K562 (cell line): ENCODE results near the gene PPL. TPM values are rescaled to one million over a fixed set of nuclear protein-coding genes. Genes with fewer than 3 reads are reported as not detected.

Experiments
- ATAC-seq: fragments of 200-7000 bp; cut with Tn5 transposase; 3 replicates; pipeline ENCODE4 v1.9.1; 2020; ENCODE audit warnings: moderate library complexity
- BruUV-seq: library from RNA; stranded (reverse); fragments of 400-500 nt; replicated peaks from 2 replicates; lab custom pipeline; 2021; lab: Mats Ljungman, UMichigan
- CTCF ChIA-PET: fragments of 300-600 bp; formaldehyde crosslinking; extraction: SDS; loops from one replicate; lab custom pipeline; 2021; ENCODE audit warnings: low intra/inter-chr PET ratio; lab: Yijun Ruan, JAX
- POLR2A ChIA-PET: fragments of 300-600, 350-650 bp; sonication (Branson Sonifier 250); formaldehyde crosslinking; extraction: SDS; loops from one replicate; lab custom pipeline; 2021; ENCODE audit warnings: antibody characterized with exemption, inconsistent platforms; lab: Yijun Ruan, JAX
- DNase-seq, 4 experiments: peaks; one replicate each; pipeline versions ENCODE4 v3.0.0 to v3.0.0-alpha.2; 2011 to 2018; ENCODE audit warnings: low spot score in 3 of 4, mixed read lengths in 3 of 4; ENCODE audit errors: extremely low read depth in 1 of 4
- FAIRE-seq: peaks from 2 replicates; lab custom pipeline; 2011; peaks lifted over from hg19 to GRCh38; lab: Jason Lieb, UNC
- H2AFZ ChIP-seq: 2 replicates; pipeline ENCODE4 v1.6.0; 2011; ENCODE audit warnings: low read depth, low read length, control low read depth, inconsistent platforms
- H3K27ac ChIP-seq: fragments of 200-600 bp; 3 replicates; pipeline ENCODE4 v1.8.0; 2011; ENCODE audit warnings: low read depth, mild to moderate bottlenecking, control low read depth, inconsistent platforms, low read length, moderate library complexity, mixed read lengths; ENCODE audit errors: extremely low read depth
- H3K27me3 ChIP-seq, 2 experiments: fragments of 300-600 bp in 1 of 2; 2 replicates in 1 of 2; 3 replicates in 1 of 2; pipeline versions ENCODE4 v1.6.0 to v1.8.0; 2011; ENCODE audit warnings: inconsistent platforms in 2 of 2, low read length in 2 of 2, mild to moderate bottlenecking in 1 of 2, mixed read lengths in 1 of 2, moderate library complexity in 1 of 2; ENCODE audit not compliant: control insufficient read depth in 2 of 2, insufficient read depth in 2 of 2
- H3K36me3 ChIP-seq: fragments of 300-600 bp; 3 replicates; pipeline ENCODE4 v1.8.0; 2011; ENCODE audit warnings: mild to moderate bottlenecking, low read length, inconsistent platforms; ENCODE audit not compliant: control insufficient read depth, insufficient read depth
- H3K4me1 ChIP-seq, 2 experiments: fragments of 200-600 bp in 1 of 2; replicated peaks in 1 of 2; 2 replicates in 1 of 2; 3 replicates in 1 of 2; pipeline versions ENCODE4 v1.5.1 to v1.8.0; 2011; ENCODE audit warnings: inconsistent platforms in 2 of 2, low read length in 2 of 2, mild to moderate bottlenecking in 1 of 2, mixed read lengths in 1 of 2, moderate library complexity in 1 of 2; ENCODE audit not compliant: control insufficient read depth in 2 of 2, insufficient read depth in 2 of 2
- H3K4me2 ChIP-seq: 2 replicates; pipeline ENCODE4 v1.6.1; 2011; ENCODE audit warnings: low read length, control low read depth, inconsistent platforms, mixed read lengths; ENCODE audit not compliant: insufficient read depth
- H3K4me3 ChIP-seq: fragments of 200-600 bp; sonication (generic), shearing (Covaris generic); 2 replicates; pipeline ENCODE4 v1.5.1; 2016; ENCODE audit warnings: control low read depth, inconsistent platforms
- H3K79me2 ChIP-seq: fragments of 200-600 bp; 3 replicates; pipeline ENCODE4 v1.8.0; 2011; ENCODE audit warnings: low read length, inconsistent platforms; ENCODE audit not compliant: control insufficient read depth, insufficient read depth
- H3K9ac ChIP-seq, 2 experiments: 2 replicates each; pipeline versions ENCODE4 v1.6.0 to v1.6.1; 2011; ENCODE audit warnings: low read depth in 2 of 2, low read length in 2 of 2, control low read depth in 1 of 2, inconsistent platforms in 1 of 2, mild to moderate bottlenecking in 1 of 2, mixed read lengths in 1 of 2; ENCODE audit not compliant: insufficient read depth in 1 of 2
- H3K9me1 ChIP-seq: one replicate; pipeline ENCODE4 v1.6.0; 2011; ENCODE audit warnings: inconsistent platforms, mild to moderate bottlenecking, low read length, moderate library complexity; ENCODE audit not compliant: control insufficient read depth, insufficient read depth
- H3K9me3 ChIP-seq: replicated peaks from 2 replicates; pipeline ENCODE4 v1.5.1; 2011; ENCODE audit warnings: low read depth, low read length, inconsistent platforms; ENCODE audit not compliant: control insufficient read depth, insufficient read depth
- H4K20me1 ChIP-seq: replicated peaks from 2 replicates; pipeline ENCODE4 v1.6.1; 2011; ENCODE audit warnings: low read length, inconsistent platforms, mixed read lengths; ENCODE audit not compliant: control insufficient read depth, insufficient read depth
- ADNP ChIP-seq: fragments of 200-800 bp; sonication (Bioruptor generic); IDR thresholded peaks from 2 replicates; pipeline ENCODE4 v1.6.1; 2016; ENCODE audit warnings: missing genetic modification characterization, missing compliant biosample characterization
- BCOR ChIP-seq: fragments of 450-650 bp; IDR thresholded peaks from 2 replicates; pipeline ENCODE4 v1.6.1; 2016
- BMI1 ChIP-seq: fragments of 150-350 bp; IDR thresholded peaks from 2 replicates; pipeline ENCODE4 v1.6.1; 2014; ENCODE audit warnings: low read length
- CEBPZ ChIP-seq: fragments of 150-350 bp; IDR thresholded peaks from 2 replicates; pipeline ENCODE4 v1.6.1; 2014; ENCODE audit warnings: low read depth, mild to moderate bottlenecking, low read length, borderline replicate concordance
- DDX20 ChIP-seq: fragments of 450-650 bp; IDR thresholded peaks from 2 replicates; pipeline ENCODE4 v1.6.1; 2016; ENCODE audit warnings: missing genetic modification characterization, low read depth, mild to moderate bottlenecking, missing compliant biosample characterization, moderate library complexity
- E2F5 ChIP-seq: sonication (generic); formaldehyde crosslinking; IDR thresholded peaks from 2 replicates; pipeline ENCODE4 v1.8.0; 2022; ENCODE audit warnings: mild to moderate bottlenecking, missing genetic modification reagents
- GATAD2B ChIP-seq: fragments of 450-650 bp; IDR thresholded peaks from 2 replicates; pipeline ENCODE4 v1.6.1; 2017; ENCODE audit warnings: mild to moderate bottlenecking, borderline replicate concordance
- KDM1A ChIP-seq, 2 experiments: fragments of 450-650 bp; IDR thresholded peaks; 2 replicates each; pipeline ENCODE4 v1.6.1; 2016; ENCODE audit warnings: mild to moderate bottlenecking in 2 of 2
- NFXL1 ChIP-seq: fragments of 450-650 bp; formaldehyde crosslinking; IDR thresholded peaks from 2 replicates; pipeline ENCODE4 v1.4.0; 2021; ENCODE audit warnings: mild to moderate bottlenecking
- RBM25 ChIP-seq: fragments of 200-400 bp; formaldehyde crosslinking; IDR thresholded peaks from 2 replicates; pipeline ENCODE4 v1.6.1; 2018; ENCODE audit warnings: low read length, low read depth, moderate library complexity; ENCODE audit not compliant: severe bottlenecking
- RCOR1 ChIP-seq, 2 experiments: IDR thresholded peaks; 2 replicates each; pipeline ENCODE4 v1.6.1; 2012; ENCODE audit warnings: low read depth in 2 of 2, low read length in 2 of 2, borderline replicate concordance in 1 of 2, improper control_type of control experiment in 1 of 2
- RNF2 ChIP-seq: sonication (generic); IDR thresholded peaks from 2 replicates; pipeline ENCODE4 v1.6.1; 2016
- SMAD2 ChIP-seq: fragments of 150-350 bp; IDR thresholded peaks from 2 replicates; pipeline ENCODE4 v1.6.1; 2014; ENCODE audit warnings: low read depth, mild to moderate bottlenecking, low read length
- ZNF263 ChIP-seq: sonication (generic); formaldehyde crosslinking; IDR thresholded peaks from 2 replicates; pipeline ENCODE4 v1.8.0; 2022; ENCODE audit warnings: mild to moderate bottlenecking, missing genetic modification reagents, borderline replicate concordance
- WGBS: fragments of 100-300 bp; shearing (Covaris generic); methylation state at CpG from one replicate; pipeline ENCODE4 v1.1.6; 2016; ENCODE audit warnings: low coverage, mixed read lengths; ENCODE audit not compliant: insufficient coverage; ENCODE audit errors: missing lambda C conversion rate; 5-methylcytosine and 5-hydroxymethylcytosine counted together
- in situ Hi-C: fragments of 300-500 bp; cut with MboI; formaldehyde crosslinking; loops from 4 replicates; pipeline ENCODE4 v1.15.0; 2018; ENCODE audit warnings: inconsistent platforms, mixed read lengths
- intact Hi-C: fragments of 100-400 bp; cut with micrococcal nuclease; formaldehyde crosslinking; loops from 2 replicates; pipeline ENCODE4 v1.14.2; 2022
- polyA plus RNA-seq, 8 experiments: library from polyadenylated mRNA; depleted of rRNA in 4 of 8; stranded (reverse) in 5 of 8; unstranded in 3 of 8; fragments of >200 nt; fragmentation: Nextera tagmentation in 2 of 8; fragmentation: Illumina TruSeq in 1 of 8; extraction: Ambion mirVana in 2 of 8; extraction: Trizol in 1 of 8; gene quantifications; 2 replicates each; pipeline versions ENCODE4 v1.2.1 to v1.2.3, GENCODE V29; 2011 to 2014; ENCODE audit warnings: inconsistent platforms in 1 of 8, missing spikeins in 1 of 8
- total RNA-seq, 7 experiments: library from RNA; depleted of rRNA in 6 of 7; stranded (reverse); fragments of >200 nt in 6 of 7; fragmentation: Illumina TruSeq in 2 of 7; extraction: Trizol in 2 of 7; gene quantifications; 2 replicates each; pipeline versions ENCODE4 v1.2.1 to v1.2.3, GENCODE V29; 2011 to 2021; ENCODE audit warnings: low replicate concordance in 1 of 7

The PPL gene
- total and polyA plus RNA-seq, 9 of the 15 experiments (the other 6 are each of a cell fraction or from before 2014, with no cell fraction given) = 0.01 to 0.15 (median 0.07) TPM; not detected in 3

- H4K20me1 ChIP-seq = no peaks in the 10 kb centered on the region
- peaks cover 29 to 61% of the 10 kb centered on the region in 2 experiments; a peak in 4 of 5 replicates for H3K27me3 ChIP-seq
- intact Hi-C loops = no loop called here
- H3K9me1 ChIP-seq = no peaks in the 10 kb centered on the region
- DNase-seq (no peak), ATAC-seq (no peak), FAIRE-seq (no peak)
- ChIA-PET CTCF (no interaction called here), POLR2A (interaction anchor here (0.6 to 1.6 kb wide), 3 partner anchors 11 to 18 kb away, joined by 3 to 6 read pairs (median 3); no protein-coding TSS in a partner anchor)
- H3K36me3 ChIP-seq = no peaks in the 10 kb centered on the region
- H3K4me3 ChIP-seq = no peak overlapping the region
- WGBS = 5% methylated on average over 14 of the region's 14 CpGs
- no peaks in the 10 kb centered on the region for H3K79me2 ChIP-seq
- no peak overlapping the region for H3K27ac ChIP-seq
- no TSS peak for BruUV-seq
- in situ Hi-C loops = no loop called here
- H3K9me3 ChIP-seq = no peaks in the 10 kb centered on the region
- no peak overlapping the region for H3K4me2 ChIP-seq
- no peak overlapping the region for H3K9ac ChIP-seq
- H2AFZ ChIP-seq = no peak overlapping the region
- TF ChIP-seq RNF2 (no peak), ZNF263 (CRISPR knock-in tag) (no peak), BMI1 (no peak), RCOR1 (IDR thresholded peaks at IDR 0.05; ENCODE audit: borderline replicate concordance in 1 of 2, low read depth in 2 of 2, low read length in 2 of 2) (0 out of 4 replicates have a peak, but pooled peaks of 1 of the 2 experiments have one; percentile 26), RBM25 (peak; percentile 65), SMAD2 (no peak), GATAD2B (no peak), E2F5 (no peak), CEBPZ (no peak), KDM1A (IDR thresholded peaks at IDR 0.05) (peak in 1 of 2 experiments; percentile 35; a peak in 1 of 4 replicates), NFXL1 (CRISPR knock-in tag) (no peak), ADNP (tag) (peak; percentile 61; the same call in 1 of the 2 replicates), BCOR (0 out of 2 replicates have a peak, but pooled peaks have one; percentile 42), DDX20 (tag) (no peak)
- TF ChIP-seq, all 486 proteins: peak for 5
- peaks cover 0 to 11% of the 10 kb centered on the region in 2 experiments; a peak in 2 of 5 replicates for H3K4me1 ChIP-seq
Observed at GRCh38 chr16:4904942-4905615, 31.9 kb downstream of the PPL start.
